ENCODE results near the gene IP6K3.

The IP6K3 gene

Small RNA genes lying within 50 kb of the gene (microRNA-seq; reads per million reads assigned to microRNA genes)
- gene MIR3934, result 36.2 reads per million, percentile 54 among the genes with 10 or more reads in this experiment

All from HL-60 (cell line).